Osteoblast (primary cell): ENCODE measurements around the gene RFPL1. TPM values are rescaled to one million over a fixed set of nuclear protein-coding genes. Genes with fewer than 3 reads are reported as not detected.
"Not testable (repeated sequence)": the region's sequence is repeated elsewhere in the genome, so short reads cannot be mapped to it uniquely, and the experiment has no call there.

Source experiments
- DNase-seq: peaks from one replicate; pipeline ENCODE4 v3.0.0; 2011; ENCODE audit warnings: low spot score, mixed read lengths; ENCODE audit not compliant: insufficient read length; ENCODE audit errors: missing footprints
- H2AFZ ChIP-seq: 2 replicates; pipeline ENCODE4 v1.6.0; 2011; ENCODE audit warnings: mild to moderate bottlenecking, low read length
- H3K27ac ChIP-seq: 2 replicates; pipeline ENCODE4 v1.5.1; 2011; ENCODE audit warnings: mild to moderate bottlenecking, low read depth, low read length, moderate library complexity
- H3K27me3 ChIP-seq: 2 replicates; pipeline ENCODE4 v1.6.0; 2012; ENCODE audit warnings: mild to moderate bottlenecking, control low read depth, inconsistent platforms, low read length, moderate library complexity; ENCODE audit not compliant: insufficient read depth
- H3K36me3 ChIP-seq: 2 replicates; pipeline ENCODE4 v1.5.1; 2011; ENCODE audit warnings: mild to moderate bottlenecking, low read length, control low read depth, moderate library complexity; ENCODE audit not compliant: insufficient read depth
- H3K4me1 ChIP-seq: 2 replicates; pipeline ENCODE4 v1.5.1; 2011; ENCODE audit warnings: mild to moderate bottlenecking, low read length, control low read depth, moderate library complexity; ENCODE audit not compliant: insufficient read depth
- H3K4me2 ChIP-seq: 2 replicates; pipeline ENCODE4 v1.6.0; 2011; ENCODE audit warnings: mild to moderate bottlenecking, low read length; ENCODE audit not compliant: insufficient read depth
- H3K4me3 ChIP-seq: fragments of 200-600 bp; sonication (generic); 3 replicates; pipeline ENCODE4 v1.5.1; 2012; ENCODE audit warnings: mild to moderate bottlenecking, low read length, inconsistent platforms; ENCODE audit not compliant: insufficient read depth
- H3K79me2 ChIP-seq: 2 replicates; pipeline ENCODE4 v1.6.0; 2012; ENCODE audit warnings: mild to moderate bottlenecking, low read length, control low read depth, inconsistent platforms; ENCODE audit not compliant: insufficient read depth
- H3K9me3 ChIP-seq: 2 replicates; pipeline ENCODE4 v1.5.1; 2011; ENCODE audit warnings: low read depth, low read length, control low read depth
- H4K20me1 ChIP-seq: 2 replicates; pipeline ENCODE4 v1.6.0; 2012; ENCODE audit warnings: mild to moderate bottlenecking, low read length, control low read depth; ENCODE audit not compliant: insufficient read depth
- CTCF ChIP-seq: IDR thresholded peaks from 2 replicates; pipeline ENCODE4 v1.5.1; 2011; ENCODE audit warnings: mild to moderate bottlenecking, low read depth, low read length, moderate library complexity; ENCODE audit errors: extremely low read depth
- total RNA-seq: library from RNA; depleted of rRNA; stranded (reverse); fragments of >200 nt; gene quantifications from 2 replicates; pipeline ENCODE4 v1.2.3, GENCODE V29; 2012

RFPL1 gene
- total RNA-seq, 1 donor = not detected

GRCh38 chr22:29400576-29400975, 37.8 kb upstream of the RFPL1 start:
- H3K4me3 ChIP-seq = no peak overlapping the region
- DNase-seq = no peak
- no peaks in the 10 kb centered on the region for H3K9me3 ChIP-seq
- TF ChIP-seq CTCF = no peak
- peaks cover 24% of the 10 kb centered on the region for H3K27me3 ChIP-seq
- H2AFZ ChIP-seq = no peak overlapping the region
- H3K4me2 ChIP-seq = no peak overlapping the region
- no peaks in the 10 kb centered on the region for H3K36me3 ChIP-seq
- no peaks in the 10 kb centered on the region for H4K20me1 ChIP-seq
- H3K27ac ChIP-seq = no peak overlapping the region
- no peaks in the 10 kb centered on the region for H3K4me1 ChIP-seq
- H3K79me2 ChIP-seq = no peaks in the 10 kb centered on the region

- not testable (repeated sequence) for H2AFZ ChIP-seq, H4K20me1 ChIP-seq, H3K79me2 ChIP-seq, DNase-seq, H3K36me3 ChIP-seq, H3K27ac ChIP-seq, H3K4me2 ChIP-seq, H3K4me3 ChIP-seq, H3K4me1 ChIP-seq, H3K9me3 ChIP-seq
- H3K27me3 ChIP-seq = peaks cover 24% of the 10 kb centered on the region
Measured at GRCh38 chr22:29401538-29401937, 36.8 kb upstream of the RFPL1 start.

GRCh38 chr22:29408940-29409339, 29.4 kb upstream of the RFPL1 start:
- no peak overlapping the region for H3K4me2 ChIP-seq
- no peaks in the 10 kb centered on the region for H4K20me1 ChIP-seq
- H3K36me3 ChIP-seq = no peaks in the 10 kb centered on the region
- H3K9me3 ChIP-seq = no peaks in the 10 kb centered on the region
- peaks cover 3% of the 10 kb centered on the region for H3K27me3 ChIP-seq
- H2AFZ ChIP-seq = no peak overlapping the region
- H3K4me3 ChIP-seq = no peak overlapping the region
- no peak overlapping the region for H3K27ac ChIP-seq
- no peak for TF ChIP-seq CTCF
- no peaks in the 10 kb centered on the region for H3K4me1 ChIP-seq
- DNase-seq = no peak
- no peaks in the 10 kb centered on the region for H3K79me2 ChIP-seq

GRCh38 chr22:29411569-29412211, 26.7 kb upstream of the RFPL1 start:
- H3K9me3 ChIP-seq, H3K79me2 ChIP-seq, H3K27me3 ChIP-seq, H3K27ac ChIP-seq, DNase-seq, H3K4me2 ChIP-seq, H3K4me3 ChIP-seq, H2AFZ ChIP-seq, H3K36me3 ChIP-seq, H3K4me1 ChIP-seq, H4K20me1 ChIP-seq: not testable (repeated sequence)

GRCh38 chr22:29412772-29413171, 25.6 kb upstream of the RFPL1 start:
- DNase-seq, H3K36me3 ChIP-seq: not testable (repeated sequence)

GRCh38 chr22:29414951-29415591, 23.3 kb upstream of the RFPL1 start:
- peak overlapping the region; percentile 45 for H2AFZ ChIP-seq

More at GRCh38 chr22:29412772-29413171, 25.6 kb upstream of the RFPL1 start:
- not testable (repeated sequence) for H3K4me1 ChIP-seq, H3K9me3 ChIP-seq, H2AFZ ChIP-seq, H3K27ac ChIP-seq, H3K4me2 ChIP-seq, H4K20me1 ChIP-seq, H3K4me3 ChIP-seq, H3K27me3 ChIP-seq, H3K79me2 ChIP-seq
- TF ChIP-seq CTCF = peak; percentile 50

GRCh38 chr22:29418704-29419103, 19.7 kb upstream of the RFPL1 start:
- H2AFZ ChIP-seq, H3K27ac ChIP-seq, H3K36me3 ChIP-seq, H3K79me2 ChIP-seq, H4K20me1 ChIP-seq, H3K4me1 ChIP-seq, H3K27me3 ChIP-seq, H3K4me2 ChIP-seq, H3K4me3 ChIP-seq, H3K9me3 ChIP-seq, DNase-seq: not testable (repeated sequence)

More at GRCh38 chr22:29414951-29415591, 23.3 kb upstream of the RFPL1 start:
- H3K9me3 ChIP-seq, H3K79me2 ChIP-seq, DNase-seq, H4K20me1 ChIP-seq, H3K27ac ChIP-seq, H3K27me3 ChIP-seq, H3K4me1 ChIP-seq, H3K36me3 ChIP-seq: not testable (repeated sequence)
- peak overlapping the region; percentile 59 for H3K4me3 ChIP-seq
- peak overlapping the region; percentile 58 for H3K4me2 ChIP-seq
